ENCODE data around the gene EPHA1.

DNA sequence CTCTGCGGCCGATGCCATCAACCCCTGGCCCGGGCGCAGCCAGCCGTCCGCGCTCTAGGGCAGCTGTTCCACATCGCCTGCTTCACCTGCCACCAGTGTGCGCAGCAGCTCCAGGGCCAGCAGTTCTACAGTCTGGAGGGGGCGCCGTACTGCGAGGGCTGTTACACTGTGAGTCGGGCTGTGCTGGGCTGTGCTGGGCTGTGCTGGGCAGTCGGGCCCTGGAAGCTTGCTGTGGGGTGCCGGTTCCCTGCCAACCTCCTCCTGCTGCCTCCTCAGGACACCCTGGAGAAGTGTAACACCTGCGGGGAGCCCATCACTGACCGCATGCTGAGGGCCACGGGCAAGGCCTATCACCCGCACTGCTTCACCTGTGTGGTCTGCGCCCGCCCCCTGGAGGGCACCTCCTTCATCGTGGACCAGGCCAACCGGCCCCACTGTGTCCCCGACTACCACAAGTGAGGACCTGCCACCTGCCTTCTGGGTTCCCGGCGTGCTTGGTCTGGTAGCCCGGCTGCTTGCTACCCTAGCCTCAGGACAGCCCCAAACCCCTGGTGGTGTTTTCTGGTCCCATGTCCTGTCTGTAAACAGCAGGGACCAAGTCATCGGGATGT is 20.1 kb downstream of the EPHA1 start:
- TF ChIP-seq, protein P1, sequence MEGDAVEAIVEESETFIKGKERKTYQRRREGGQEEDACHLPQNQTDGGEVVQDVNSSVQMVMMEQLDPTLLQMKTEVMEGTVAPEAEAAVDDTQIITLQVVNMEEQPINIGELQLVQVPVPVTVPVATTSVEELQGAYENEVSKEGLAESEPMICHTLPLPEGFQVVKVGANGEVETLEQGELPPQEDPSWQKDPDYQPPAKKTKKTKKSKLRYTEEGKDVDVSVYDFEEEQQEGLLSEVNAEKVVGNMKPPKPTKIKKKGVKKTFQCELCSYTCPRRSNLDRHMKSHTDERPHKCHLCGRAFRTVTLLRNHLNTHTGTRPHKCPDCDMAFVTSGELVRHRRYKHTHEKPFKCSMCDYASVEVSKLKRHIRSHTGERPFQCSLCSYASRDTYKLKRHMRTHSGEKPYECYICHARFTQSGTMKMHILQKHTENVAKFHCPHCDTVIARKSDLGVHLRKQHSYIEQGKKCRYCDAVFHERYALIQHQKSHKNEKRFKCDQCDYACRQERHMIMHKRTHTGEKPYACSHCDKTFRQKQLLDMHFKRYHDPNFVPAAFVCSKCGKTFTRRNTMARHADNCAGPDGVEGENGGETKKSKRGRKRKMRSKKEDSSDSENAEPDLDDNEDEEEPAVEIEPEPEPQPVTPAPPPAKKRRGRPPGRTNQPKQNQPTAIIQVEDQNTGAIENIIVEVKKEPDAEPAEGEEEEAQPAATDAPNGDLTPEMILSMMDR (IDR thresholded peaks at IDR 0.05) = no peak
- TF ChIP-seq POLR2A (IDR thresholded peaks at IDR 0.05) = no peak
